HL-60 (cell line): ENCODE results near the gene DOK1.

ENCODE experiments used
- POLR2AphosphoS5 ChIP-seq: IDR thresholded peaks from 2 replicates; pipeline ENCODE4 v1.6.1; 2012; ENCODE audit warnings: low read depth
- SPI1 ChIP-seq: IDR thresholded peaks from 2 replicates; pipeline ENCODE4 v1.6.1; 2012; ENCODE audit warnings: low read depth, mild to moderate bottlenecking, borderline replicate concordance
- TF ChIP-seq, protein P1 (sequence below): IDR thresholded peaks from one replicate; pipeline ENCODE4 v1.5.1; 2011; ENCODE audit warnings: low read length, control low read depth, inconsistent platforms; ENCODE audit not compliant: insufficient read depth

DNA sequence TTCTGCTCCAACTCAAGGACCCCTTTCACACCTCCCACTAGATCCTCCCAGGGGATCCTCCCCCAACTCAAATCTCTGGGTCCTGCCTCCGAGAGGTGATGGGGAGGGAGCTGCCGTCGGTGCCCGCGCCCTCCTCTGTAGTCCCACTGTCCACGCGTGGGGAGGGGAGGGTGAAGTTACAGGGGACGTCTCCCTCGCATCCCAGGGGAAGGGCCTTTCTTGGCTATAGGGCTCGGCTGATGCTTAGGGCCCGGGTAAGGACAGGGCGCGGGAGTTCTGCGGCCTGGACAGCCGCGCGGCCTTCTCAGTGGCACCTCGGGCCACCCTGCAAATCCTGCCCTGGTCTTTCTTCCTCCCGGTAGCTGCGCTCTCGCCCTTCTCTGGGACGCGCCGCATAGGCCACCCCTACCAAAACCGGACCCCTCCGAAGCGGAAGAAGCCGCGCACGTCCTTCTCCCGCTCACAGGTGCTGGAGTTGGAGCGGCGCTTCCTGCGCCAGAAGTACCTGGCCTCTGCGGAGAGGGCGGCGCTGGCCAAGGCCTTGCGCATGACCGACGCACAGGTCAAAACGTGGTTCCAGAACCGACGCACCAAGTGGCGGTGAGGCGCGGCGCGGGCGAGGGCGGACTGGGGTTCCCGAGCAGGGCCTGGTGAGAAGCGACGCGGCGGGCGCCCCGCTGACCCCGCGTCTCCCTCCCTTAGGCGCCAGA, 39.1 kb upstream of the DOK1 start:
- TF ChIP-seq, protein P1, sequence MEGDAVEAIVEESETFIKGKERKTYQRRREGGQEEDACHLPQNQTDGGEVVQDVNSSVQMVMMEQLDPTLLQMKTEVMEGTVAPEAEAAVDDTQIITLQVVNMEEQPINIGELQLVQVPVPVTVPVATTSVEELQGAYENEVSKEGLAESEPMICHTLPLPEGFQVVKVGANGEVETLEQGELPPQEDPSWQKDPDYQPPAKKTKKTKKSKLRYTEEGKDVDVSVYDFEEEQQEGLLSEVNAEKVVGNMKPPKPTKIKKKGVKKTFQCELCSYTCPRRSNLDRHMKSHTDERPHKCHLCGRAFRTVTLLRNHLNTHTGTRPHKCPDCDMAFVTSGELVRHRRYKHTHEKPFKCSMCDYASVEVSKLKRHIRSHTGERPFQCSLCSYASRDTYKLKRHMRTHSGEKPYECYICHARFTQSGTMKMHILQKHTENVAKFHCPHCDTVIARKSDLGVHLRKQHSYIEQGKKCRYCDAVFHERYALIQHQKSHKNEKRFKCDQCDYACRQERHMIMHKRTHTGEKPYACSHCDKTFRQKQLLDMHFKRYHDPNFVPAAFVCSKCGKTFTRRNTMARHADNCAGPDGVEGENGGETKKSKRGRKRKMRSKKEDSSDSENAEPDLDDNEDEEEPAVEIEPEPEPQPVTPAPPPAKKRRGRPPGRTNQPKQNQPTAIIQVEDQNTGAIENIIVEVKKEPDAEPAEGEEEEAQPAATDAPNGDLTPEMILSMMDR = no peak
- TF ChIP-seq SPI1 (no peak), POLR2AphosphoS5 (no peak)
